ENCODE results near the gene MAP3K12.
"Not testable (repeated sequence)": the region's sequence is repeated elsewhere in the genome, so short reads cannot be mapped to it uniquely, and the experiment has no call there.

MAP3K12 gene

GRCh38 chr12:53451661-53452158 lies 47.5 kb downstream of the MAP3K12 start, which contains the start of gene PCBP2:
TSS of gene PCBP2 (plus strand) at chr12:53452102. CDS start at chr12:53454801, 2,699 bp downstream.
- peak within 1 kb of the TSS; percentile 94 for H3K9ac ChIP-seq (ENCODE audit: insufficient read length, low read depth)
- no peaks in the 10 kb centered on the region for H3K27me3 ChIP-seq (ENCODE audit: insufficient read depth, insufficient read length)
- no peaks in the 10 kb centered on the region for H3K4me1 ChIP-seq (ENCODE audit: insufficient read depth, insufficient read length)
- peaks cover 51% of the 10 kb centered on the region for H3K36me3 ChIP-seq (ENCODE audit: insufficient read depth, insufficient read length, low read length)
- no peak for TF ChIP-seq ZNF274 (IDR thresholded peaks at IDR 0.05; ENCODE audit: low read depth, low read length)
- TF ChIP-seq YY1 (IDR thresholded peaks at IDR 0.05; ENCODE audit: insufficient read depth, insufficient read length), result peak; percentile 18
- DNase-seq (ENCODE audit: low read depth, low spot score), result peak; percentile 99
- H3K4me3 ChIP-seq (ENCODE audit: insufficient read length, low read depth), result peak within 1 kb of the TSS; percentile 70
- no peaks in the 10 kb centered on the region for H3K9me3 ChIP-seq (ENCODE audit: insufficient read depth, low read length)

GRCh38 chr12:53450936-53451335 lies 48.3 kb downstream of the MAP3K12 start:
- TF ChIP-seq YY1 (IDR thresholded peaks at IDR 0.05; ENCODE audit: insufficient read depth, insufficient read length), result no peak
- TF ChIP-seq SUZ12 (IDR thresholded peaks at IDR 0.05; ENCODE audit: extremely low read depth, insufficient read depth, insufficient read length), result no peak
- no peak for TF ChIP-seq ZNF274 (IDR thresholded peaks at IDR 0.05; ENCODE audit: low read depth, low read length)
- DNase-seq (ENCODE audit: low read depth, low spot score), result no peak
- no peak overlapping the region for H3K4me3 ChIP-seq (ENCODE audit: insufficient read length, low read depth)
- no peaks in the 10 kb centered on the region for H3K9me3 ChIP-seq (ENCODE audit: insufficient read depth, low read length)
- no peak overlapping the region for H3K9ac ChIP-seq (ENCODE audit: insufficient read length, low read depth)
- H3K36me3 ChIP-seq (ENCODE audit: insufficient read depth, insufficient read length, low read length), result peaks cover 49% of the 10 kb centered on the region
- no peaks in the 10 kb centered on the region for H3K27me3 ChIP-seq (ENCODE audit: insufficient read depth, insufficient read length)
- no peaks in the 10 kb centered on the region for H3K4me1 ChIP-seq (ENCODE audit: insufficient read depth, insufficient read length)

- DNase-seq (ENCODE audit: low read depth, low spot score); H3K9me3 ChIP-seq (ENCODE audit: insufficient read depth, low read length); H3K9ac ChIP-seq (ENCODE audit: insufficient read length, low read depth); H3K27me3 ChIP-seq (ENCODE audit: insufficient read depth, insufficient read length); H3K4me1 ChIP-seq (ENCODE audit: insufficient read depth, insufficient read length); H3K4me3 ChIP-seq (ENCODE audit: insufficient read length, low read depth): not testable (repeated sequence)
- peaks cover 44% of the 10 kb centered on the region for H3K36me3 ChIP-seq (ENCODE audit: insufficient read depth, insufficient read length, low read length)
These were observed 54.5 kb downstream of the MAP3K12 start for GRCh38 chr12:53444593-53445325.

- peaks cover 2% of the 10 kb centered on the region for H3K4me1 ChIP-seq (ENCODE audit: insufficient read depth, insufficient read length)
- TF ChIP-seq ZNF274 (IDR thresholded peaks at IDR 0.05; ENCODE audit: low read depth, low read length) (no peak), YY1 (IDR thresholded peaks at IDR 0.05; ENCODE audit: insufficient read depth, insufficient read length) (no peak), SUZ12 (IDR thresholded peaks at IDR 0.05; ENCODE audit: extremely low read depth, insufficient read depth, insufficient read length) (no peak)
- H3K4me3 ChIP-seq (ENCODE audit: insufficient read length, low read depth), result peak overlapping the region; percentile 19
- no peaks in the 10 kb centered on the region for H3K27me3 ChIP-seq (ENCODE audit: insufficient read depth, insufficient read length)
- no peak overlapping the region for H3K9ac ChIP-seq (ENCODE audit: insufficient read length, low read depth)
- no peaks in the 10 kb centered on the region for H3K9me3 ChIP-seq (ENCODE audit: insufficient read depth, low read length)
- H3K36me3 ChIP-seq (ENCODE audit: insufficient read depth, insufficient read length, low read length), result peaks cover 44% of the 10 kb centered on the region
- no peak for DNase-seq (ENCODE audit: low read depth, low spot score)
These were observed 55.3 kb downstream of the MAP3K12 start for GRCh38 chr12:53443955-53444354.

DNA sequence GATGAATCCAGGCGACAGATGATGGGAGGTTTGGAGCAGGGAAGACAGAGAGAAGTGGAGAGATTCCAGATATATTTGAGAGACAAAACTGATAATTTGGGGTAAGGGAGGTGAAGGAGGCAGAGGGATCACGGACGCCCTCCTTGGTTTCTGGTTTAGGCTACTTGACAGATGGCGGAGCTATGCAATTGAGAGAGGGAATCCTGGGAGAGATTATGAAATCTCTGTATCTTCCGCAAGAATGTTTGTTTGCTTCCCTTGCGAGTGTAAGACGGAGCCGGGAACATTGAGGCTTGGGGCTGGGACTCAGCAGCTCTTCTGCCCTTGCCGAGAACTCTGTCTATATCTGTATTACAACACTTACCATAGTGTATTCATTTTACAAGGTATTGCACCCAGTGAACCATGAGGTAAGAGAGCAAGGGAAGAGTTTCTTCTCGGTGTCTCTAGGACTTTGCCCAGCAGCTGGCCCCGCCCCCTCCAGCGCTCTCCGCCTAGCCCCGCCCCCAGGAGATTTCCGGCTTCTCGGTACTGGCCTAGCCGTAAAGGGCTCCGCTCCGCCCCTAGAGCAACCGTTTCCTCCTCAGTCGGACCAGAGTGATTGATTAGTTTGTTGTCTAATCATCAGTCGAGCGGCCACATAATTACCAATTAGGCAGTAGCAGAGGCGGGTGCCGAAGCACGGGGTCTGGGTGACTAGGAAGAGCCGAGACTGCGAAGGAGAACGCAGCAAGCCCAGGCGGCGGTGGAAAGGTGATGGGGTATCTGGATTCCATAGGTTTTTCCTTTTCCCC lies 58.0 kb downstream of the MAP3K12 start, which contains the start of gene PRR13:
PRR13 (plus strand) TSS at position 695 of the 794 bp plus-strand sequence. CDS start 981 bp downstream, outside the sequence.
- Histone ChIP-seq H3K9me3 (ENCODE audit: insufficient read depth, low read length) (no peaks in the 10 kb centered on the region), H3K4me3 (ENCODE audit: insufficient read length, low read depth) (peak within 1 kb of the TSS; percentile 88), H3K27me3 (ENCODE audit: insufficient read depth, insufficient read length) (no peaks in the 10 kb centered on the region), H3K9ac (ENCODE audit: insufficient read length, low read depth) (peak within 1 kb of the TSS; percentile 95), H3K4me1 (ENCODE audit: insufficient read depth, insufficient read length) (peaks cover 2% of the 10 kb centered on the region), H3K36me3 (ENCODE audit: insufficient read depth, insufficient read length, low read length) (peaks cover 26% of the 10 kb centered on the region)
- TF ChIP-seq SUZ12 (IDR thresholded peaks at IDR 0.05; ENCODE audit: extremely low read depth, insufficient read depth, insufficient read length), result no peak
- DNase-seq (ENCODE audit: low read depth, low spot score), result peak; percentile 99

DNA sequence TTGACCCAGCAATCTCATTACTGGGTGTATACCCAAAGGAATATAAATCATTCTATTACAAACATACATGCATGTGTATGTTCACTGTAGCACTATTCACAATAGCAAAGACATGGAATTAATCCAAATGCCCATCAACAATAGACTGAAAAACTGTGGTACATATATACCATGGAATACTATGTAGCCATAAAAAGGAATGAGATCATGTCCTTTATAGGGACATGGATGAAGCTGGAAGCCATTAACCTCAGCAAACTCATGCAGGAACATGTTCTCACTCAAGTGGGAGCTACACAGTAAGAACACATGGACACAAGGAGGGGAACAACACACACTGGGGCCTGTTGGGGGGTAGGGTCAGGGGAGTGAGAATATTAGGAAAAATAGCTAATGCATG lies 59.7 kb downstream of the MAP3K12 start:
- DNase-seq (ENCODE audit: low read depth, low spot score); H3K4me3 ChIP-seq (ENCODE audit: insufficient read length, low read depth); H3K4me1 ChIP-seq (ENCODE audit: insufficient read depth, insufficient read length): not testable (repeated sequence)

DNA sequence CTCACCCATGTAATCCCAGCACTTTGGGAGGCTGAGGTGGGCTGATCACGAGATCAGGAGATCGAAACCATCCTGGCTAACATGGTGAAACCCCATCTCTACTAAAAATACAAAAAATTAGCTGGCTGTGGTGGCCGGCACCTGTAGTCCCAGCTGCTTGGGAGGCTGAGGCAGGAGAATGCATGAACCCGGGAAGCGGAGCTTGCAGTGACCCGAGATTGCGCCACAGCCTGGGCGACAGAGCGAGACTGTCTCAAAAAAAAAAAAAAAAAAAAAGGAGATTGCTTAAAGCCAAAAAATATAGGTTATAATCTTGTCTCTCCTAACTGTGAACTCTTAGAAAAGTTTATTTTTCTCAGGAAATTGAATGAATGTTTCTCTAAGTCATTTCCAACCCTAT lies 63.9 kb downstream of the MAP3K12 start:
- H3K4me3 ChIP-seq (ENCODE audit: insufficient read length, low read depth); H3K36me3 ChIP-seq (ENCODE audit: insufficient read depth, insufficient read length, low read length); H3K9ac ChIP-seq (ENCODE audit: insufficient read length, low read depth); H3K27me3 ChIP-seq (ENCODE audit: insufficient read depth, insufficient read length); DNase-seq (ENCODE audit: low read depth, low spot score); H3K4me1 ChIP-seq (ENCODE audit: insufficient read depth, insufficient read length); H3K9me3 ChIP-seq (ENCODE audit: insufficient read depth, low read length): not testable (repeated sequence)

More for the DNA sequence above, 59.7 kb downstream of the MAP3K12 start:
- not testable (repeated sequence) for H3K9me3 ChIP-seq (ENCODE audit: insufficient read depth, low read length); H3K9ac ChIP-seq (ENCODE audit: insufficient read length, low read depth); H3K27me3 ChIP-seq (ENCODE audit: insufficient read depth, insufficient read length)
- H3K36me3 ChIP-seq (ENCODE audit: insufficient read depth, insufficient read length, low read length), result peaks cover 11% of the 10 kb centered on the region
